HG03095 (cell line): Measurements from ENCODE around the gene UCK2.
A peak's percentile ranks its signal among the peaks of the same experiment; 100 is the strongest.

Experiments
- ATAC-seq: cut with Tn5 transposase; IDR thresholded peaks from one replicate; pipeline ENCODE4 v1.9.1; 2021; ENCODE audit warnings: moderate library complexity; ENCODE audit not compliant: unreplicated experiment

The UCK2 gene

DNA sequence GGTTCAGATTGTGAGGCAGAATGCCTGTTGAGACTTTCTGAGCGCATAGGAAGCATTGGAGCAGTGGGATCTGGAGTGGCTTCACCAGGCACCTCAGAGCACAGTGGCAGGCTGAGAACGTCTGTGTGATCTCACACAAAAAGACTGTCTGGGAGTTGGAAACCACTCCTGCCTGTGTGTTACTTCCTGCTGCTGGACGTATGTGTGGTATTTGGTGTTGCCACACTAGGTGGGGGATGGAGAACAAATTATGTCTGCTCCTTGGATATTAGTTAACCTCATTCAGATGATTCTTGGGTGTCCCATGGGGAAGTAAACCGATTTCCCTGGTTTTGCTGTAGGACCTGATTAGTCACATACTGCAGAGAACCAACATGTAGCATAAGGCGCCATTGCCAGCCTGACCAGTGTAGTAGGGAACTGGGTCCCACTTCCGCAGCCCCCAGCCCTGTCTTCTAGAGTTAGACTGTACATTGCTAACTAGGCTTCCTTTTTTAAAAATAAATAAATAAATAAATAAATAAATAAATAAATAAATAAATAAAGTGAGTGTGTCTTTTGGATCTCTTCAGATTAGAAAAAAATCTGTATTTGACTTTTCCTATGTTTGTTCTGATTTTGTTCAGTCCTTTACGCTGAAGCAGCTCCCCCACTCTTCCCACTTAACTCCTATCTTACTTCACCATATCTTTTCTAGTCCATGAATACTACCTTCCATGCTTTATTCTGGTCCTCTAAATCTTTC, 26.9 kb downstream of the UCK2 start:
- no peak for ATAC-seq

DNA sequence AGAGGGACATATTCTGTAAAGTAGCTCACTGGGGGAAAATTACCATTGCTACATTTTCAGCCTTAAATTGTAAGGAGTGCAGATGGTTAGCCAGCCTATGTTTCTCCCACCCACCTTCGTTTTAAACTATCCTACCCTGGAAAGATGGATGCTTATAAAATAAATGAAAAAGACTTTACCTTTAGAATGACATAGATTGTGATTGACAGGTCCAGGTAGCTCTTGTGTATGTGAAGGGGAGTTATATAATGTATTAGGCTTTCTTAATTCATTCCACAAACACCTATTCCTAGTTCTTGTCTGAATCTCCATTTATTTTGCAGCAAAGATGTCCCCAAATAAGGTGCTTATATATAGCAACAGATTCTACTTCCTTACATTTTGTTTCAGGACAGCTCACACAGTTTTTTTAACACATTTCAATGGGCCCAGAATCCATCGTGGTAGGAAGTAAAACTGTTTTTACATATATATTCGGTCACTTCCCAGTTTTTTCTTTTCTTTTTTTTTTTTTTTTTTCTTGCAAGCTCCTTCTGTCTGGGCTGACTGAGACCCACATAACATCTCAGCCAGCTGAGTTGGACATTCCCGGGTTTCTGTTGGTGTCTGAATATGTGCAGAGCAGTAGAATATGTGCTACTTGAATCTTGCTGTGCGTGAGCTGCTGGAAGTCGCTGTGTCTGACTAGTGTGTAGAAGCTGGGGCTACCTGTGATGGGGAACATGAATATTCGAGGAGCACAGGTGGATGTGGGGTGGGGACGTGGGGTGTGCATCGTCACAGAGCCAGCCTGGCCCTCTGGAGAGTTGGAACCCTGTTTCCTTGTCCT, 27.8 kb downstream of the UCK2 start:
- ATAC-seq = no peak

DNA sequence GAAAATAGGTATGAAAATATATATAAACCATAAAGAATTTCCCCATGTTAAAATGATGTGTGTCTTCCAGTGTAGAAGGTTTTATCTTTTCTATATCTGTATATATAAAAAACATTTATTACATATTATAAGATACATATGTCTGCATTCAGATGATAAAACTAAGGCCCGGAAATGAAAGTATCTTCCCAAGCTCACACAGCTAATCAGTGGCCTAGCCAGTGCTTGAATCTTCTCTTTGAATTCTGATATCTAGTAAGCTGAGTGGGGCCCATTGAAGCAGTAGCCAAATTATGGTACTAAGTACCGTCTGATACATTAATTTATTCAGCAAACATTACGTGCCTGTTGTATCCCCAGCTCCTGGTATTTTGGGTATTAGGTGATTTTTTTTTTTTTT, 28.6 kb downstream of the UCK2 start:
- ATAC-seq = no peak

- ATAC-seq = no peak
Observed at GRCh38 chr1:165856606-165857005, 29.2 kb downstream of the UCK2 start.

DNA sequence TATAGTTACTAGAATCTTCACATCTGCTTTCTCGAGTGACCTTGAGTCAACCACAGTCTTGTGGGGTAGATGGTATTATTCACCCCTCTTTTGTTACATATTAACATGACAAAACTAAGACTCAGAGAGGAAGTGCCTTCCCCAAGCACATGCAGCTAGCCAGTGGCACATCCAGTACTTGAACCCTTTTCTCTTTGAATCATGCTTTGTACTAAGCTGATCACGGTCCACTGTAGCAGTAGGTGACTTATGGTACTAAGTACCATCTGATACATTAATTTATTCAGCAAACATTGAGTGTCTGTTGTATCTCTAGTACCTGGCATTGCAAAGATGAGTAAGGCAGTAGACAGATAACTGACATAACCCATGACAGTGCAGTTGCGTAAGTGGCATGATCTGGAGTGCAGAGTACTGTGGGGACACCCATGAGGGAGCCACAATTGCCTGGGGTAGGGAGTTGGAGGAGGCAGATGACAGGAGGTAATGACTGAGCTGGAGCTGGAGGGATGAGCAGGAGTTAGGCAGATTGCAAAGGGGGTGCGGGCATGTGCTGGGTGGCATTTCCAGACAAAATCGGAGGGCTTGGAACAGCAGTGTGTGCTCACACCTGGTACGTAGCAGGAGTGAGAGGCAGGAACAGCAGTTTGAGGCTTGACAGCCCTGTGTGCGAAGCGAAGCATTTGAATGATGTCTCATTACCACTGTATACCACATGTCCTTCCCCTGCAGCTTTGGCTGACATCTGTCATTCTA, 29.8 kb downstream of the UCK2 start:
- peak; percentile 60 for ATAC-seq

GRCh38 chr1:165858364-165858823, 31.0 kb downstream of the UCK2 start:
- ATAC-seq = no peak

GRCh38 chr1:165858967-165859845, 31.8 kb downstream of the UCK2 start:
- no peak for ATAC-seq

- no peak for ATAC-seq
Observed at GRCh38 chr1:165860065-165860464, 32.7 kb downstream of the UCK2 start.

GRCh38 chr1:165861911-165862310, 34.5 kb downstream of the UCK2 start:
- ATAC-seq = no peak

DNA sequence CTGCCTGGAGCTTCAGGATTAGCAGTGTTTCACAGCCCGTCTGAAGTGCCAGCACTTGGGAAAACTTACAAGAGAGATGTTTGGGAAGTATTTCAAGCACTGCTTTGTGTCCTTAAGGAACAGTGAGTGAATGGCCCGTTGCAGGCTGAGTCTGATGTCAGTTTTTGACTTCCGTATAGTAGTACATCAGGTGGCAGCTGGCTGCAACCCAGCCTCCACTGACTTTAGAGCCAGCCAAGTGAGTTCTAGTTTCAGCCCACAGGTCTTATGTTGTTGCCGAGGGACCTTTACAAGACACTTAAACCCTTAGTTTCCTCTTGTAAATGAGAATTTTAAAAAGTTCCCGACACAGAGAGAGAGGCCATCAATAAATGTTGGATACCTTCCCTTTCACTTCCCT, 35.0 kb downstream of the UCK2 start:
- ATAC-seq = peak; percentile 73

DNA sequence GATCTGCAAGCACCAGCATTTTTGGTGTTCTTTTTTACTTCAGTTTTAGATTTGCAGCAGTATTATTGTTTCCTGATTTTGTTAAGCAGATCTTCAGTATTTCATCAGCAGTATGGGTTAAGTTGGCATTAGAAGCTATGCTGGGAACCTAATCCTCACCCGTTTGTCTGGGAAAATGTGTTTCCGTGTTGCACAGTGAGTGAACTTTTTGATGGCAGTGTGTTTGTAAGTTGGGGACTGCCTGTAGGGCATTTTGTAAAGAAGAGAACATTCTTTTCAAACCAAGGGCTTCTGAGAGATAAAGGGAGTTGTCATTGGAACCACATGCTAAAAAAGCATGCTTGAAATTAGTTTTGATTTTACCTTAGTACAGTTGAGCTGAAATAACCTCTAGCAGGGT, 35.9 kb downstream of the UCK2 start:
- no peak for ATAC-seq

GRCh38 chr1:165865633-165866340, 38.4 kb downstream of the UCK2 start:
- ATAC-seq = no peak

GRCh38 chr1:165869343-165869742, 41.9 kb downstream of the UCK2 start:
- no peak for ATAC-seq

DNA sequence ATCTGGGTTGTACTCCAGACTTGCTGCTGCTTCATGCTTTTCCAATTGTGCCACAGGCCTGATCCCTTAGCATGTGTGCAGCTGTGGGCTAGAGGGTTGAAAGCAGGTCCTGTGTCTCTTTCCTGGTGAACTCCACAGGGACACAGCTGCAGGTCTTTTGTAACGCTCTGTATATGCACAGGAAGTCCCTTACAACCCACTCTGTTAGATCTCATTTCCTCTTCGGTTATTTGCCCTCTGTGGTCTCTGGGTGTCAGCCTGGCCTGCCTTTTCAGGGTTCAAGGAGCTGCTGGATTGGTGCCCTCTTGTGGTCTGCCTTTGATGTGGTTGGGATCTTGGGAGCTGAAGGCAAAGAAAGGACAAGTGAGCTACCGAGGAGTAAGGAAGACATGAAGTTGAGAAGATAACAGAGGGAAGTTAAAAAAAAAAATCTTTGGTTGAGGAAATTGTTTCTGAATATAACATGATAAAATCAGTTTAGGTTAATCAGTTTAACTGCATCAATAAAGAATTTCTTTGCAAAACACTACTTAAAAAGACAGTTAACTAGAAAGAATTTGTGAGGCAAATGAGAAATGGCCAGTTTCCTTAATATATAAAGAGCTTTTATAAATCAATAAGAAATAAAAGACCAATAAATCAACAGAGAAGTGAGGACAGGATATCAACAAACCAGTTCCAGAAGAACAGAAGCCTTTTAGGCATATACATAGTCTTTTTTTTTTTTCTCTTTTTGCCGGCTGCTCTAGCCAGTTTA, 44.1 kb downstream of the UCK2 start:
- peak; percentile 77 for ATAC-seq

- no peak for ATAC-seq
Observed at GRCh38 chr1:165873481-165873880, 46.1 kb downstream of the UCK2 start.

GRCh38 chr1:165874643-165875042, 47.2 kb downstream of the UCK2 start:
- ATAC-seq = no peak

DNA sequence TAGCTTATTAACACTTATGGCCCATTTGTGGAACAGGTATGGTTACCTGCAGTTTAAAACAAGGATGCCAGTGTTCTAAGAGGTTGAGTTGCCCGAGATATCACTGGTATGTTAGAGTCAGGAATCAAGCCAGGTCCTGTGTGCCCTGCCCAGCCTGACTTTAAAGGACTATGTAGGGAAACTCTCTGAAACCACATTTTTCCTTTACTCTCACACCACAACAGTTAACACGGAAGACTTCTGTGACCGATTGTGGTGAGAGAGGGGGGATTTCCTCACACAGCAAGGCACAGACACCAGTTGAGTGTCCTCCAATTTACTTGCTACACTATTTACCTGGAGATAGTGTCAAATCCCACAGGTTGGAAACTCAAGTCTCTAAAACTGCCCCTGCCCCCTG, 47.8 kb downstream of the UCK2 start:
- peak; percentile 21 for ATAC-seq

- no peak for ATAC-seq
Observed at GRCh38 chr1:165875604-165876003, 48.2 kb downstream of the UCK2 start.

DNA sequence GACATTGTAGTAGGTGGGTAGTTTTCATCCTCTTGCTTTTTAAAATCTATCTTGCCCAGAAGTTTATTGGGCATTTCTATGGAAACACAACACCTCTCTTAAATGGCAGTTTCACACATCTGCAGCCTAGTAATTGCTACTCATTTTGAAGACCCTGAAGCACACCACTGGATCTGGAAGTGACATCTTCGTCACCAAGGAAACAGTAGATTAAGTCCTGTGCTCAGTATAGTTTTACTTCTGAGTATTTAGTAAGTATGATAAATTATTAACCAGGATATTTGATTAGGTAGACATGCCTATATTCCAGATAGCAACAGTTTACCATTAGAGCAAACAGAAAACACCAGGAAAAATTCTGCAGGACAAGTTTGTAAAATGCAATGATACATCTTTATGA, 48.7 kb downstream of the UCK2 start:
- ATAC-seq = no peak
